Left lobe of liver (tissue), 2 donors: ENCODE data around the gene FITM1. TPM values are rescaled to one million over a fixed set of nuclear protein-coding genes. Genes with fewer than 3 reads are reported as not detected.
"Not testable (repeated sequence)": the region's sequence is repeated elsewhere in the genome, so short reads cannot be mapped to it uniquely, and the experiment has no call there.

ENCODE experiments used
- ATAC-seq: fragments of 200-7000 bp; cut with Tn5 transposase; one replicate; pipeline ENCODE4 v1.9.1; 2020; ENCODE audit warnings: mild to moderate bottlenecking, moderate library complexity
- DNase-seq: peaks from one replicate; pipeline ENCODE4 v3.0.0-alpha.2; 2020; ENCODE audit warnings: low spot score
- total RNA-seq: library from RNA; stranded (reverse); gene quantifications from one replicate; pipeline ENCODE4 v1.2.1, GENCODE V29; 2021
- donor health status: DM: no; HTN: no; CAD: no; lungs with moderate emphysema.
- donor health status: DM: no; HTN: yes; CAD: no.

The FITM1 gene
- total RNA-seq, 1 donor from 2014 or later = 34.9 TPM

- ATAC-seq = no peak
- DNase-seq = no peak
Observed at GRCh38 chr14:24096545-24097181, 33.8 kb upstream of the FITM1 start.

- ATAC-seq (no peak), DNase-seq (no peak)
Observed at GRCh38 chr14:24098229-24098926, 32.1 kb upstream of the FITM1 start.

- peak; percentile 36 for ATAC-seq
- peak; percentile 73 for DNase-seq
Observed at GRCh38 chr14:24098927-24099813, 31.3 kb upstream of the FITM1 start.

GRCh38 chr14:24100197-24100981, 30.1 kb upstream of the FITM1 start:
- ATAC-seq = no peak
- DNase-seq = no peak

GRCh38 chr14:24100982-24101494, 29.4 kb upstream of the FITM1 start:
- ATAC-seq = peak; percentile 5
- DNase-seq = no peak

- DNase-seq = no peak
- no peak for ATAC-seq
Observed at GRCh38 chr14:24102357-24103048, 28.0 kb upstream of the FITM1 start.

GRCh38 chr14:24103451-24103850, 27.0 kb upstream of the FITM1 start:
- DNase-seq = no peak
- ATAC-seq = no peak

GRCh38 chr14:24105609-24106239, 24.7 kb upstream of the FITM1 start:
- not testable (repeated sequence) for DNase-seq
- ATAC-seq = peak; percentile 7

GRCh38 chr14:24106672-24107271, 23.7 kb upstream of the FITM1 start:
- DNase-seq (no peak), ATAC-seq (no peak)

- ATAC-seq = no peak
- no peak for DNase-seq
Observed at GRCh38 chr14:24108336-24108874, 22.1 kb upstream of the FITM1 start.

- ATAC-seq = no peak
- DNase-seq = no peak
Observed at GRCh38 chr14:24110060-24110459, 20.4 kb upstream of the FITM1 start.

- ATAC-seq (no peak), DNase-seq (no peak)
Observed at GRCh38 chr14:24110523-24110922, 19.9 kb upstream of the FITM1 start.

- ATAC-seq (no peak), DNase-seq (no peak)
Observed at GRCh38 chr14:24113379-24113800, 17.1 kb upstream of the FITM1 start.

- DNase-seq (peak; percentile 98), ATAC-seq (peak; percentile 63)
Observed at GRCh38 chr14:24113801-24114531, 16.5 kb upstream of the FITM1 start.

GRCh38 chr14:24114532-24115421, 15.7 kb upstream of the FITM1 start, which contains the start of the genes DCAF11 and NRL:
Gene DCAF11 (plus strand): TSS chr14:24114777. CDS start chr14:24115595, 818 bp downstream.
Gene NRL (minus strand): TSS chr14:24114949. CDS start chr14:24082848, 32,101 bp downstream.
- peak; percentile 99 for DNase-seq
- peak; percentile 80 for ATAC-seq

GRCh38 chr14:24115422-24116127, 14.9 kb upstream of the FITM1 start:
- DNase-seq (no peak), ATAC-seq (no peak)
